Measurements from ENCODE around the gene HDAC4. TPM values are rescaled to one million over a fixed set of nuclear protein-coding genes. Genes with fewer than 3 reads are reported as not detected.
"Not testable (repeated sequence)": the region's sequence is repeated elsewhere in the genome, so short reads cannot be mapped to it uniquely, and the experiment has no call there.

The HDAC4 gene
- polyA plus RNA-seq (2011; rRNA removed) (5.6 and 8.9 TPM in 2 replicates), polyA minus RNA-seq (2011; rRNA and poly(A)+ RNA removed) (20.3 and 21.1 TPM in 2 replicates)

DNA sequence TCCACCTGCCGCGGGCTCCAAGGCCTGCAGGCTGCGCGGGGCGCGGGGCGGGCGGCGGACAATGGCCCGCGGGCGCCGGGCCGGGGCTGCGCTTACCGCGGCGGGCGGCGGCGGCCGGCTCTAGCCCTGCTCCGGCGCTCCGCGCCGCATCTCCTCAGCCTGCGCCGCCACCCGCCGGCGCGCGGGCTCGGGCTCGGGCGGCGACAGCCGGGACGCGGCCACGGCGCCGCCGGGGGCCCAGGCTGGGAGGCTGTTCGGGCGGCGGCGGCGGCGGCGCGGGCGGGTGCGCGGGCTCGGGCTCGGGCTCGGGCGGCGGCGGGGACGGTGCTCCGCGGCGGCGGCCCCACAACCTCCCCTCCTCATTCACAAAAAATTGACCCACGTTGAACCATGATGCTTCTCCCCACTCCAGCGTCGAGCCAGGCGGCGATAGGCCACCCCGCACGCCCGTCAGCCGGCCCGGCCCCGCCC, at the start of gene HDAC4:
Gene HDAC4 (minus strand): TSS at position 425 of the 471 bp plus-strand sequence. CDS start 48,321 bp downstream, outside the sequence.
- Histone ChIP-seq H3K4me3 (ENCODE audit: low read depth, low read length) (peak within 1 kb of the TSS; percentile 98), H3K27ac (ENCODE audit: low read depth, low read length) (peak within 1 kb of the TSS; percentile 99), H3K9me3 (ENCODE audit: control insufficient read depth, insufficient read depth, low read length) (no peaks in the 10 kb centered on the region), H3K27me3 (ENCODE audit: control insufficient read depth, insufficient read depth, low read length) (no peaks in the 10 kb centered on the region)
- ChIA-PET POLR2A (interaction anchor here (0.6 to 1.2 kb wide), 8 partner anchors 8 to 196 kb away, joined by 3 to 20 read pairs (median 4); no protein-coding TSS in a partner anchor), CTCF (interaction anchor here (0.6 to 1.0 kb wide), 2 partner anchors 157 to 591 kb away, joined by 3 to 8 read pairs; no protein-coding TSS in a partner anchor)
- no peak for TF ChIP-seq CTCF (IDR thresholded peaks at IDR 0.05; ENCODE audit: low read depth, low read length)
- DNase-seq (ENCODE audit: low read depth, low spot score), result no peak

DNA sequence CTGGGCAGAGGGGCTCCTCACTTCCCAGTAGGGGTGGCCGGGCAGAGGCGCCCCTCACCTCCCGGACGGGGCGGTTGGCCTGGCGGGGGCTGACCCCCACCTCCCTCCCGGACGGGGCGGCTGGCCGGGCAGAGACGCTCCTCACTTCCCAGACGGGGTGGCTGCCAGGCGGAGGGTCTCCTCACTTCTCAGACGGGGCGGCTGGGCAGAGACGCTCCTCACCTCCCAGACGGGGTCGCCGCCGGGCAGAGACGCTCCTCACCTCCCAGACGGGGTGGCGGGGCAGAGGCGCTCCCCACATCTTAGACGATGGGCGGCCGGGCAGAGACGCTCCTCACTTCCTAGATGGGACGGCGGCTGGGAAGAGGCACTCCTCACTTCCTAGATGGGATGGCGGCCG, 48.6 kb upstream of the HDAC4 start:
- CTCF ChIA-PET; POLR2A ChIA-PET; DNase-seq (ENCODE audit: low read depth, low spot score): not testable (repeated sequence)

GRCh38 chr2:239445771-239446524, 45.1 kb upstream of the HDAC4 start:
- no peak for DNase-seq (ENCODE audit: low read depth, low spot score)
- no peak for TF ChIP-seq CTCF (IDR thresholded peaks at IDR 0.05; ENCODE audit: low read depth, low read length)
- Histone ChIP-seq H3K27ac (ENCODE audit: low read depth, low read length) (no peak overlapping the region), H3K27me3 (ENCODE audit: control insufficient read depth, insufficient read depth, low read length) (peaks cover 11% of the 10 kb centered on the region), H3K4me3 (ENCODE audit: low read depth, low read length) (no peak overlapping the region), H3K9me3 (ENCODE audit: control insufficient read depth, insufficient read depth, low read length) (0 out of 2 replicates have a peak, but pooled peaks cover 3% of the 10 kb centered on the region)
- ChIA-PET CTCF (no interaction called here), POLR2A (no interaction called here)

More for the DNA sequence above, 48.6 kb upstream of the HDAC4 start:
- H3K27ac ChIP-seq (ENCODE audit: low read depth, low read length); H3K9me3 ChIP-seq (ENCODE audit: control insufficient read depth, insufficient read depth, low read length); H3K27me3 ChIP-seq (ENCODE audit: control insufficient read depth, insufficient read depth, low read length); H3K4me3 ChIP-seq (ENCODE audit: low read depth, low read length): not testable (repeated sequence)

- TF ChIP-seq CTCF (IDR thresholded peaks at IDR 0.05; ENCODE audit: low read depth, low read length), result no peak
- H3K9me3 ChIP-seq (ENCODE audit: control insufficient read depth, insufficient read depth, low read length), result peaks cover 3% of the 10 kb centered on the region; the same call in 1 of the 2 replicates
- POLR2A ChIA-PET, result interaction anchor here (0.7 kb wide), 1 partner anchor 157 kb away, joined by 3 read pairs; no protein-coding TSS in a partner anchor
- H3K4me3 ChIP-seq (ENCODE audit: low read depth, low read length), result no peak overlapping the region
- CTCF ChIA-PET, result no interaction called here
- no peak for DNase-seq (ENCODE audit: low read depth, low spot score)
- H3K27me3 ChIP-seq (ENCODE audit: control insufficient read depth, insufficient read depth, low read length), result peaks cover 21% of the 10 kb centered on the region
- H3K27ac ChIP-seq (ENCODE audit: low read depth, low read length), result no peak overlapping the region
These were observed 44.1 kb upstream of the HDAC4 start for GRCh38 chr2:239444626-239445577.

Measured in AG04450 (cell line).